ENCODE data around the gene COMMD1. TPM values are rescaled to one million over a fixed set of nuclear protein-coding genes. Genes with fewer than 3 reads are reported as not detected.

COMMD1 gene
- polyA plus RNA-seq, 1 donor from 2014 or later, result 69.1 TPM

DNA sequence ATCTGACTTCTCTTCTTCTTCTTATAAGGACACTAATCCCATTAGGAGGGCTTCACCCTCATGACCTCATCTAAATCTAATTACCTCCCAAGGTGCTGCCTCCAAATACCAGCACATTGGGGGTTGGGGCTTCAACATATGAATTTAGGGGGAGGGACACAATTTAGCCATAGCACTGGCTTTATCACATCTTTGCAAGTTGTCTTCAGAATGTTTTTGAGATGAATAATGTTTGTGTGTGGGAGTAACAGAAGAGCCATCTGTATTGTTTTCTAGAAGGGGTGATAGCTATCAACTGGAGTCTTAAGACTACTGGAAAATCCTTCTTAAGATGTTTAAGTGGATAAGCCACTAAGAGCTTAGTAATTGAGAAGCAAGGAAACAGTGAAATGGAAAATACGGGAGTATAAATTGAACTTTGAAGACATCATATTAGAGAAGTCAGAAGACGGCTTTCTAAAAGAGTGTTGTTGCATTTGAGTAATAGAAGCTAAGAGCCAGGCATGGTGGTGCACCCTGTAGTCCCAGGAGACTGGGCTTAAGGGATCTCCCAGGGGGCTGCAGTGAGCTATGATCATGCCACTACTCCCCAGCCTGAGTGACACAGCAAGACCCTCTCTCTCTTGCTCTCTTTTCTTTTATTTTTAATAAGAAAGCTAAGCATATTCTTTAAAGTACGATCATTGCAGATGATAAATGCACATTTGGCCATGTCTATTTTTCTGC lies 257.8 kb downstream of the COMMD1 start:
- no peaks in the 10 kb centered on the region for H3K79me2 ChIP-seq (replicated peaks; ENCODE audit: insufficient read depth, low read length)
- no peaks in the 10 kb centered on the region for H3K27me3 ChIP-seq (ENCODE audit: insufficient read depth, low read depth, low read length)
- H3K9me2 ChIP-seq (ENCODE audit: insufficient read depth, low read length), result no peaks in the 10 kb centered on the region
- H3F3A ChIP-seq (ENCODE audit: insufficient read depth, low read length, poor library complexity, severe bottlenecking), result no peaks in the 10 kb centered on the region
- H3K4me2 ChIP-seq (ENCODE audit: low read length), result no peak overlapping the region
- no peak overlapping the region for H3K9ac ChIP-seq (ENCODE audit: low read length)
- H3K4me3 ChIP-seq (ENCODE audit: low read length), result no peak overlapping the region
- H4K20me1 ChIP-seq (ENCODE audit: insufficient read depth), result no peaks in the 10 kb centered on the region
- TF ChIP-seq EP300 (conservative IDR thresholded peaks at IDR 0.05; ENCODE audit: poor library complexity, severe bottlenecking) (no peak), SMC3 (conservative IDR thresholded peaks at IDR 0.05; ENCODE audit: poor library complexity) (no peak), MXI1 (conservative IDR thresholded peaks at IDR 0.05; ENCODE audit: poor library complexity, severe bottlenecking) (no peak), POLR2AphosphoS5 (IDR thresholded peaks at IDR 0.05) (no peak), TAF1 (IDR thresholded peaks at IDR 0.05; ENCODE audit: low read depth) (no peak), RAD21 (conservative IDR thresholded peaks at IDR 0.05) (no peak), EZH2 (IDR thresholded peaks at IDR 0.05; ENCODE audit: borderline replicate concordance, insufficient read depth, low read length, poor library complexity, severe bottlenecking) (no peak)
- TF ChIP-seq, protein P1, sequence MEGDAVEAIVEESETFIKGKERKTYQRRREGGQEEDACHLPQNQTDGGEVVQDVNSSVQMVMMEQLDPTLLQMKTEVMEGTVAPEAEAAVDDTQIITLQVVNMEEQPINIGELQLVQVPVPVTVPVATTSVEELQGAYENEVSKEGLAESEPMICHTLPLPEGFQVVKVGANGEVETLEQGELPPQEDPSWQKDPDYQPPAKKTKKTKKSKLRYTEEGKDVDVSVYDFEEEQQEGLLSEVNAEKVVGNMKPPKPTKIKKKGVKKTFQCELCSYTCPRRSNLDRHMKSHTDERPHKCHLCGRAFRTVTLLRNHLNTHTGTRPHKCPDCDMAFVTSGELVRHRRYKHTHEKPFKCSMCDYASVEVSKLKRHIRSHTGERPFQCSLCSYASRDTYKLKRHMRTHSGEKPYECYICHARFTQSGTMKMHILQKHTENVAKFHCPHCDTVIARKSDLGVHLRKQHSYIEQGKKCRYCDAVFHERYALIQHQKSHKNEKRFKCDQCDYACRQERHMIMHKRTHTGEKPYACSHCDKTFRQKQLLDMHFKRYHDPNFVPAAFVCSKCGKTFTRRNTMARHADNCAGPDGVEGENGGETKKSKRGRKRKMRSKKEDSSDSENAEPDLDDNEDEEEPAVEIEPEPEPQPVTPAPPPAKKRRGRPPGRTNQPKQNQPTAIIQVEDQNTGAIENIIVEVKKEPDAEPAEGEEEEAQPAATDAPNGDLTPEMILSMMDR (IDR thresholded peaks at IDR 0.05; ENCODE audit: poor library complexity, severe bottlenecking), result no peak
- TF ChIP-seq, protein P2, sequence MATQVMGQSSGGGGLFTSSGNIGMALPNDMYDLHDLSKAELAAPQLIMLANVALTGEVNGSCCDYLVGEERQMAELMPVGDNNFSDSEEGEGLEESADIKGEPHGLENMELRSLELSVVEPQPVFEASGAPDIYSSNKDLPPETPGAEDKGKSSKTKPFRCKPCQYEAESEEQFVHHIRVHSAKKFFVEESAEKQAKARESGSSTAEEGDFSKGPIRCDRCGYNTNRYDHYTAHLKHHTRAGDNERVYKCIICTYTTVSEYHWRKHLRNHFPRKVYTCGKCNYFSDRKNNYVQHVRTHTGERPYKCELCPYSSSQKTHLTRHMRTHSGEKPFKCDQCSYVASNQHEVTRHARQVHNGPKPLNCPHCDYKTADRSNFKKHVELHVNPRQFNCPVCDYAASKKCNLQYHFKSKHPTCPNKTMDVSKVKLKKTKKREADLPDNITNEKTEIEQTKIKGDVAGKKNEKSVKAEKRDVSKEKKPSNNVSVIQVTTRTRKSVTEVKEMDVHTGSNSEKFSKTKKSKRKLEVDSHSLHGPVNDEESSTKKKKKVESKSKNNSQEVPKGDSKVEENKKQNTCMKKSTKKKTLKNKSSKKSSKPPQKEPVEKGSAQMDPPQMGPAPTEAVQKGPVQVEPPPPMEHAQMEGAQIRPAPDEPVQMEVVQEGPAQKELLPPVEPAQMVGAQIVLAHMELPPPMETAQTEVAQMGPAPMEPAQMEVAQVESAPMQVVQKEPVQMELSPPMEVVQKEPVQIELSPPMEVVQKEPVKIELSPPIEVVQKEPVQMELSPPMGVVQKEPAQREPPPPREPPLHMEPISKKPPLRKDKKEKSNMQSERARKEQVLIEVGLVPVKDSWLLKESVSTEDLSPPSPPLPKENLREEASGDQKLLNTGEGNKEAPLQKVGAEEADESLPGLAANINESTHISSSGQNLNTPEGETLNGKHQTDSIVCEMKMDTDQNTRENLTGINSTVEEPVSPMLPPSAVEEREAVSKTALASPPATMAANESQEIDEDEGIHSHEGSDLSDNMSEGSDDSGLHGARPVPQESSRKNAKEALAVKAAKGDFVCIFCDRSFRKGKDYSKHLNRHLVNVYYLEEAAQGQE (IDR thresholded peaks at IDR 0.05; ENCODE audit: borderline replicate concordance), result no peak
- H3K9me3 ChIP-seq (ENCODE audit: low read length), result no peaks in the 10 kb centered on the region
- no peak overlapping the region for H3K27ac ChIP-seq (ENCODE audit: low read length)
- H2AFZ ChIP-seq (ENCODE audit: low read depth, low read length), result no peak overlapping the region
- H3K36me3 ChIP-seq (ENCODE audit: insufficient read depth, low read length), result no peaks in the 10 kb centered on the region

DNA sequence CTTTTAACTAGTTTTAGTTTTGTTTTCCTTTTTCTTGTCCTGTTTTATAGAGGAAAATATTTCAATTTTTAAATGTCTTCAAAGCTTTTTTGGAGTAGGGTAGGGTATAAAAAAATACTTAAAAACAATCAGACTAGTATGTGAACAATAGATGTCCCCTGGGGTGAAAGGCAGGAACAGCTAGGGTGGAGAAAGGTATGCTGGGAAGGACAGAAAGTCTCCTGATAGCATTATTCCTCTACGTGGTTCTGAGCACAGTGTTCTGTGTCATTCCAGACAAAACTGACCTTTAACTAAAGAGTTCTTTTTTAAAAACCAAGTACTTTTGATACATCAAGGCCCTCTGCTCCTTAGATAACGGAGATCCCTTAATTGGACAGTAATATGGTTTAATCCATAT lies 258.4 kb downstream of the COMMD1 start:
- no peaks in the 10 kb centered on the region for H3K9me3 ChIP-seq (ENCODE audit: low read length)
- TF ChIP-seq, protein P1 (IDR thresholded peaks at IDR 0.05; ENCODE audit: poor library complexity, severe bottlenecking), result no peak
- TF ChIP-seq SMC3 (conservative IDR thresholded peaks at IDR 0.05; ENCODE audit: poor library complexity) (no peak), EP300 (conservative IDR thresholded peaks at IDR 0.05; ENCODE audit: poor library complexity, severe bottlenecking) (no peak)
- H3K9me2 ChIP-seq (ENCODE audit: insufficient read depth, low read length), result no peaks in the 10 kb centered on the region
- H3K4me3 ChIP-seq (ENCODE audit: low read length), result no peak overlapping the region
- no peaks in the 10 kb centered on the region for H3K36me3 ChIP-seq (ENCODE audit: insufficient read depth, low read length)
- H3K27me3 ChIP-seq (ENCODE audit: insufficient read depth, low read depth, low read length), result no peaks in the 10 kb centered on the region
- H4K20me1 ChIP-seq (ENCODE audit: insufficient read depth), result no peaks in the 10 kb centered on the region
- H3F3A ChIP-seq (ENCODE audit: insufficient read depth, low read length, poor library complexity, severe bottlenecking), result no peaks in the 10 kb centered on the region
- H2AFZ ChIP-seq (ENCODE audit: low read depth, low read length), result no peak overlapping the region
- no peaks in the 10 kb centered on the region for H3K79me2 ChIP-seq (replicated peaks; ENCODE audit: insufficient read depth, low read length)
- H3K4me2 ChIP-seq (ENCODE audit: low read length), result no peak overlapping the region
- no peak overlapping the region for H3K9ac ChIP-seq (ENCODE audit: low read length)
- no peak overlapping the region for H3K27ac ChIP-seq (ENCODE audit: low read length)
